SK-N-SH (cell line): ENCODE data around the gene VPS13C. TPM values are rescaled to one million over a fixed set of nuclear protein-coding genes. Genes with fewer than 3 reads are reported as not detected.

ENCODE experiments used
- CTCF ChIA-PET: fragments of 300-600, 350-600 bp; formaldehyde crosslinking; extraction: SDS; loops from one replicate; lab custom pipeline; 2021; lab: Yijun Ruan, JAX
- POLR2A ChIA-PET: fragments of 350-600 bp; sonication (Branson Sonifier 250); formaldehyde crosslinking; extraction: SDS; loops from one replicate; lab custom pipeline; 2020; ENCODE audit warnings: antibody characterized with exemption, inconsistent platforms; lab: Yijun Ruan, JAX
- DNase-seq: peaks from one replicate; pipeline ENCODE4 v3.0.0; 2012
- H2AFZ ChIP-seq: fragments of 200-600 bp; sonication (generic); 2 replicates; pipeline ENCODE4 v1.8.1; 2016; ENCODE audit warnings: antibody characterized with exemption, mild to moderate bottlenecking, low read depth
- H3F3A ChIP-seq: fragments of 200-600 bp; sonication (generic); replicated peaks from 2 replicates; pipeline ENCODE3; 2016; ENCODE audit warnings: antibody characterized with exemption, mild to moderate bottlenecking; ENCODE audit not compliant: insufficient read depth
- H3K27ac ChIP-seq, 2 experiments: fragments of 200-500 bp in 1 of 2; fragments of 200-600 bp in 1 of 2; sonication (Bioruptor generic) in 1 of 2; sonication (generic), shearing (Covaris generic) in 1 of 2; 2 replicates each; pipeline versions ENCODE4 v1.5.1 to v1.6.1; 2014 to 2016; ENCODE audit warnings: low read depth in 2 of 2, inconsistent platforms in 1 of 2, low read length in 1 of 2, mild to moderate bottlenecking in 1 of 2, mixed read lengths in 1 of 2
- H3K27me3 ChIP-seq: fragments of 200-600 bp; sonication (generic), shearing (Covaris generic); 2 replicates; pipeline ENCODE4 v1.6.1; 2016; ENCODE audit warnings: mixed run types; ENCODE audit not compliant: insufficient read depth
- H3K36me3 ChIP-seq, 2 experiments: fragments of 200-500 bp in 1 of 2; fragments of 200-600 bp in 1 of 2; sonication (Bioruptor generic) in 1 of 2; sonication (generic) in 1 of 2; replicated peaks in 1 of 2; 2 replicates each; pipeline versions ENCODE3 to v1.5.1; 2014 to 2016; ENCODE audit warnings: low read length in 1 of 2, mild to moderate bottlenecking in 1 of 2; ENCODE audit not compliant: insufficient read depth in 2 of 2, control insufficient read depth in 1 of 2
- H3K4me1 ChIP-seq, 2 experiments: fragments of 200-500 bp in 1 of 2; fragments of 200-600 bp in 1 of 2; sonication (Bioruptor generic) in 1 of 2; sonication (generic), shearing (Covaris generic) in 1 of 2; 2 replicates each; pipeline versions ENCODE4 v1.5.1 to v1.6.1; 2014 to 2016; ENCODE audit warnings: low read depth in 1 of 2, low read length in 1 of 2, mixed run types in 1 of 2; ENCODE audit not compliant: insufficient read depth in 2 of 2, control insufficient read depth in 1 of 2
- H3K4me2 ChIP-seq: fragments of 200-600 bp; sonication (generic), shearing (Covaris generic); 2 replicates; pipeline ENCODE4 v1.6.1; 2017; ENCODE audit warnings: mixed run types
- H3K4me3 ChIP-seq, 2 experiments: fragments of 200-500 bp in 1 of 2; fragments of 200-600 bp in 1 of 2; sonication (Bioruptor generic) in 1 of 2; sonication (generic), shearing (Covaris generic) in 1 of 2; 2 replicates each; pipeline versions ENCODE4 v1.5.1 to v1.8.1; 2014 to 2016; ENCODE audit warnings: low read depth in 2 of 2, inconsistent platforms in 1 of 2, low read length in 1 of 2, mild to moderate bottlenecking in 1 of 2, mixed read lengths in 1 of 2, moderate library complexity in 1 of 2
- H3K79me2 ChIP-seq: fragments of 200-600 bp; sonication (generic); 2 replicates; pipeline ENCODE4 v1.8.1; 2017; ENCODE audit warnings: mild to moderate bottlenecking; ENCODE audit not compliant: insufficient read depth
- H3K9ac ChIP-seq: fragments of 200-600 bp; sonication (generic); 2 replicates; pipeline ENCODE4 v1.6.1; 2017; ENCODE audit warnings: mixed run types
- H3K9me2 ChIP-seq: fragments of 200-600 bp; sonication (generic); 2 replicates; pipeline ENCODE4 v1.6.1; 2017; ENCODE audit warnings: mixed run types
- H3K9me3 ChIP-seq: fragments of 200-600 bp; sonication (generic); 2 replicates; pipeline ENCODE4 v1.6.1; 2017; ENCODE audit warnings: mixed run types, mild to moderate bottlenecking, moderate library complexity
- H4K20me1 ChIP-seq: fragments of 200-600 bp; sonication (generic); 2 replicates; pipeline ENCODE4 v1.6.1; 2017; ENCODE audit warnings: mild to moderate bottlenecking, mixed run types; ENCODE audit not compliant: insufficient read depth
- ELF1 ChIP-seq: IDR thresholded peaks from 2 replicates; pipeline ENCODE4 v1.4.0; 2012
- EP300 ChIP-seq, 2 experiments: IDR thresholded peaks; 2 replicates each; pipeline versions ENCODE4 v1.4.0 to v1.6.1; 2012; ENCODE audit warnings: borderline replicate concordance in 1 of 2, low read depth in 1 of 2, low read length in 1 of 2
- EZH2phosphoT487 ChIP-seq: fragments of 200-600 bp; sonication (generic); IDR thresholded peaks from 2 replicates; pipeline ENCODE4 v1.6.1; 2017; ENCODE audit warnings: low read depth, mixed run types, mild to moderate bottlenecking, antibody characterized with exemption, moderate library complexity, borderline replicate concordance
- FOSL2 ChIP-seq: IDR thresholded peaks from 2 replicates; pipeline ENCODE4 v1.4.0; 2012; ENCODE audit warnings: low read depth, mild to moderate bottlenecking, moderate library complexity, borderline replicate concordance
- GATA2 ChIP-seq: sonication (generic); formaldehyde crosslinking; IDR thresholded peaks from 2 replicates; pipeline ENCODE4 v1.5.0; 2020; ENCODE audit warnings: mild to moderate bottlenecking, missing genetic modification reagents
- IRF3 ChIP-seq: fragments of 150-350 bp; IDR thresholded peaks from 2 replicates; pipeline ENCODE4 v1.6.1; 2016; ENCODE audit warnings: mild to moderate bottlenecking, low read depth, low read length
- MEF2A ChIP-seq: IDR thresholded peaks from 2 replicates; pipeline ENCODE4 v1.4.0; 2012; ENCODE audit warnings: low read depth, borderline replicate concordance
- MXI1 ChIP-seq: IDR thresholded peaks from 2 replicates; pipeline ENCODE4 v1.6.1; 2012; ENCODE audit warnings: mild to moderate bottlenecking, low read depth, low read length, improper control_type of control experiment
- NFIC ChIP-seq: IDR thresholded peaks from 2 replicates; pipeline ENCODE4 v1.4.0; 2012; ENCODE audit warnings: borderline replicate concordance
- NRF1 ChIP-seq: IDR thresholded peaks from 2 replicates; pipeline ENCODE4 v1.6.1; 2012; ENCODE audit warnings: low read depth, mild to moderate bottlenecking, low read length
- POLR2AphosphoS5 ChIP-seq: IDR thresholded peaks from 2 replicates; pipeline ENCODE4 v1.6.1; 2012; ENCODE audit warnings: low read depth, low read length
- RAD21 ChIP-seq: IDR thresholded peaks from 2 replicates; pipeline ENCODE4 v1.6.1; 2012; ENCODE audit warnings: mild to moderate bottlenecking, low read length
- REST ChIP-seq: IDR thresholded peaks from 2 replicates; pipeline ENCODE4 v1.6.1; 2012; ENCODE audit warnings: mild to moderate bottlenecking, low read depth, low read length, moderate library complexity
- RFX5 ChIP-seq: IDR thresholded peaks from 2 replicates; pipeline ENCODE4 v1.6.1; 2012; ENCODE audit warnings: mild to moderate bottlenecking, improper control_type of control experiment, low read length
- RXRA ChIP-seq: IDR thresholded peaks from 2 replicates; pipeline ENCODE4 v1.4.0; 2012; ENCODE audit warnings: low read depth, mild to moderate bottlenecking, borderline replicate concordance
- SIN3A ChIP-seq: IDR thresholded peaks from 2 replicates; pipeline ENCODE4 v1.6.1; 2012; ENCODE audit warnings: low read depth, mild to moderate bottlenecking, low read length, moderate library complexity, borderline replicate concordance
- TAF1 ChIP-seq: IDR thresholded peaks from 2 replicates; pipeline ENCODE4 v1.6.1; 2012; ENCODE audit warnings: low read depth, mild to moderate bottlenecking, low read length, moderate library complexity, borderline replicate concordance
- USF1 ChIP-seq: IDR thresholded peaks from 2 replicates; pipeline ENCODE4 v1.4.0; 2012; ENCODE audit warnings: low read depth, borderline replicate concordance
- USF2 ChIP-seq: fragments of 150-350 bp; IDR thresholded peaks from 2 replicates; pipeline ENCODE4 v1.6.1; 2017; ENCODE audit warnings: antibody characterized with exemption, low read length, low read depth, borderline replicate concordance
- YY1 ChIP-seq: IDR thresholded peaks from 2 replicates; pipeline ENCODE4 v1.4.0; 2012; ENCODE audit warnings: low read depth, mild to moderate bottlenecking
- WGBS: methylation state at CpG from one replicate; pipeline ENCODE4 v1.1.6; 2017; ENCODE audit warnings: low lambda C conversion rate; 5-methylcytosine and 5-hydroxymethylcytosine counted together
- polyA plus RNA-seq, 3 experiments: library from polyadenylated mRNA; depleted of rRNA; stranded (reverse); fragments of >200 nt; gene quantifications; 2 replicates each; pipeline ENCODE4 v1.2.3, GENCODE V29; 2012

VPS13C gene
- polyA plus RNA-seq, 1 of the 3 experiments (the other 2 are of a cell fraction): 5.7 TPM

- POLR2A ChIA-PET: no interaction called here
- no peak overlapping the region for H3K4me2 ChIP-seq
Measured at GRCh38 chr15:61906961-61907752, 153.1 kb downstream of the VPS13C start.

More at GRCh38 chr15:61906961-61907752, 153.1 kb downstream of the VPS13C start:
- CTCF ChIA-PET: interaction anchor here (1.9 kb wide), 1 partner anchor 34 kb away, joined by 7 read pairs; no protein-coding TSS in a partner anchor
- Histone ChIP-seq H2AFZ (no peak overlapping the region), H3K9me2 (no peaks in the 10 kb centered on the region), H3K27me3 (no peaks in the 10 kb centered on the region), H3K4me1 (no peaks in the 10 kb centered on the region), H3K27ac (no peak overlapping the region), H4K20me1 (no peaks in the 10 kb centered on the region), H3K9me3 (peaks cover 9% of the 10 kb centered on the region; the same call in 1 of the 2 replicates), H3K36me3 (peaks cover 53 to 86% of the 10 kb centered on the region in 2 experiments), H3F3A (peaks cover 23% of the 10 kb centered on the region), H3K4me3 (no peak overlapping the region), H3K9ac (no peak overlapping the region), H3K79me2 (no peaks in the 10 kb centered on the region)
- 86% methylated on average over 4 of the region's 4 CpGs for WGBS
- no peak for DNase-seq
- no peak for TF ChIP-seq EZH2phosphoT487
- TF ChIP-seq ELF1: no peak
- TF ChIP-seq USF2: no peak
- no peak for TF ChIP-seq RXRA
- no peak for TF ChIP-seq REST
- TF ChIP-seq TAF1: no peak
- no peak for TF ChIP-seq RFX5
- no peak for TF ChIP-seq MEF2A
- no peak for TF ChIP-seq GATA2 (CRISPR knock-in tag)
- no peak for TF ChIP-seq FOSL2
- TF ChIP-seq YY1: no peak
- no peak for TF ChIP-seq IRF3
- TF ChIP-seq EP300 (IDR thresholded peaks at IDR 0.05; ENCODE audit: borderline replicate concordance in 1 of 2, low read depth in 1 of 2, low read length in 1 of 2): no peak
- no peak for TF ChIP-seq NRF1
- TF ChIP-seq USF1: no peak
- TF ChIP-seq POLR2AphosphoS5: no peak
- TF ChIP-seq MXI1: no peak
- no peak for TF ChIP-seq NFIC
- no peak for TF ChIP-seq RAD21
- no peak for TF ChIP-seq SIN3A
- TF ChIP-seq, all 33 proteins: peak for 0
